HFFc6 (cell line): Measurements from ENCODE around the gene ANXA4. TPM values are rescaled to one million over a fixed set of nuclear protein-coding genes. Genes with fewer than 3 reads are reported as not detected.

ENCODE experiments used
- DNase-seq: peaks from one replicate; pipeline ENCODE4 v3.0.0-alpha.2; 2018
- H3K27ac Mint-ChIP-seq: 2 replicates; pipeline ENCODE4 v1.8.0; 2020; ENCODE audit warnings: mild to moderate bottlenecking, mixed read lengths
- H3K27me3 Mint-ChIP-seq: 2 replicates; pipeline ENCODE4 v1.8.0; 2021; ENCODE audit warnings: mild to moderate bottlenecking, moderate library complexity, mixed read lengths; ENCODE audit not compliant: insufficient read depth
- H3K36me3 Mint-ChIP-seq: 2 replicates; pipeline ENCODE4 v1.8.0; 2021; ENCODE audit warnings: low read depth, mixed read lengths
- H3K4me1 Mint-ChIP-seq: 2 replicates; pipeline ENCODE4 v1.8.0; 2020; ENCODE audit warnings: low read depth, mixed read lengths
- H3K4me3 Mint-ChIP-seq: 2 replicates; pipeline ENCODE4 v1.8.0; 2020; ENCODE audit warnings: mild to moderate bottlenecking, moderate library complexity, mixed read lengths
- H3K9me3 Mint-ChIP-seq: 2 replicates; pipeline ENCODE4 v1.8.0; 2020; ENCODE audit warnings: mild to moderate bottlenecking, mixed read lengths
- CTCF ChIP-seq: fragments of 200-600 bp; sonication (generic); IDR thresholded peaks from 2 replicates; pipeline ENCODE4 v1.5.0; 2021; ENCODE audit warnings: antibody characterized with exemption, mild to moderate bottlenecking
- long read RNA-seq: library from polyadenylated mRNA; unstranded; transcript quantifications from one replicate; pipeline ENCODE4 v2.0.0, GENCODE V29; 2019
- total RNA-seq, 6 experiments: library from RNA; stranded (reverse); fragmentation: NEBNext Ultra II Directional; extraction: Animal tissue kit (Norgen Biotek cat#: 25700); gene quantifications; 2 replicates in 1 of 6; 3 replicates in 5 of 6; pipeline ENCODE4 v1.2.3, GENCODE V29; 2021

Gene ANXA4
- total RNA-seq: 100 to 1,000 TPM in 1 of 6 experiments, 10 to 100 TPM in 5; 92.8 to 112 (median 96.1) TPM
- long read RNA-seq, transcript ANXA4-201 (13 exons, 2,799 nt): major isoform, 129 of 155 reads
- long read RNA-seq, partial matches to known transcripts: 14 of 155 reads
- long read RNA-seq, other reads (novel, unspliced or antisense): 12 of 155 reads

- TF ChIP-seq CTCF: no peak
- H3K27me3 Mint-ChIP-seq: no peaks in the 10 kb centered on the region; the same call in 1 of the 2 replicates
- H3K4me3 Mint-ChIP-seq: peak within 1 kb of the TSS; percentile 96
- H3K27ac Mint-ChIP-seq: peak within 1 kb of the TSS; percentile 93
- peak; percentile 50 for DNase-seq
- peaks cover 40% of the 10 kb centered on the region for H3K4me1 Mint-ChIP-seq
- H3K36me3 Mint-ChIP-seq: peaks cover 2% of the 10 kb centered on the region; the same call in 1 of the 2 replicates
- H3K9me3 Mint-ChIP-seq: no peaks in the 10 kb centered on the region
Observed at GRCh38 chr2:69741575-69742321, at the start of gene ANXA4. ANXA4 (plus strand) TSS chr2:69742134; CDS start chr2:69781566, 39,432 bp downstream.

DNA sequence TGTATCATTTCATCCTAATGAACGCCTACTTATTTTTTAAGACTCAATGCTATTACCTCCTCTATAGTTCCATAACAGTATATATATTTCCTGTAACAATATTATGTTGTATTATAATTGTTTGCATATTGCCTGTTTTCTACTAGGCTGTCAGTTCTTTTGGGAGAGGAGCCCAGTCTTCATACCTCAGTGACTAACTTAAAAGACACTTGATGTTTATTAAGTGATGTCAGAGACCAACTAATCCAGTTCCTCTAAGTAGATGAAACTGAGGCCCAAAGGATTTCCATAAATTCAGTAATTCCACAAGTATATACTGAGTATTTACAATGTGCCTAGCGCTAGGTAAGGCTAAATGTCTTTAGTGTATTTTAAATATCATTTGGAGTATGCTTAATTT, 49.5 kb upstream of the ANXA4 start:
- H3K36me3 Mint-ChIP-seq: no peaks in the 10 kb centered on the region
- no peak overlapping the region for H3K4me3 Mint-ChIP-seq
- no peaks in the 10 kb centered on the region for H3K9me3 Mint-ChIP-seq
- H3K27me3 Mint-ChIP-seq: peaks cover 4% of the 10 kb centered on the region; the same call in 1 of the 2 replicates
- peaks cover 50% of the 10 kb centered on the region for H3K4me1 Mint-ChIP-seq
- peak; percentile 52 for DNase-seq
- TF ChIP-seq CTCF: no peak
- no peak overlapping the region for H3K27ac Mint-ChIP-seq

DNA sequence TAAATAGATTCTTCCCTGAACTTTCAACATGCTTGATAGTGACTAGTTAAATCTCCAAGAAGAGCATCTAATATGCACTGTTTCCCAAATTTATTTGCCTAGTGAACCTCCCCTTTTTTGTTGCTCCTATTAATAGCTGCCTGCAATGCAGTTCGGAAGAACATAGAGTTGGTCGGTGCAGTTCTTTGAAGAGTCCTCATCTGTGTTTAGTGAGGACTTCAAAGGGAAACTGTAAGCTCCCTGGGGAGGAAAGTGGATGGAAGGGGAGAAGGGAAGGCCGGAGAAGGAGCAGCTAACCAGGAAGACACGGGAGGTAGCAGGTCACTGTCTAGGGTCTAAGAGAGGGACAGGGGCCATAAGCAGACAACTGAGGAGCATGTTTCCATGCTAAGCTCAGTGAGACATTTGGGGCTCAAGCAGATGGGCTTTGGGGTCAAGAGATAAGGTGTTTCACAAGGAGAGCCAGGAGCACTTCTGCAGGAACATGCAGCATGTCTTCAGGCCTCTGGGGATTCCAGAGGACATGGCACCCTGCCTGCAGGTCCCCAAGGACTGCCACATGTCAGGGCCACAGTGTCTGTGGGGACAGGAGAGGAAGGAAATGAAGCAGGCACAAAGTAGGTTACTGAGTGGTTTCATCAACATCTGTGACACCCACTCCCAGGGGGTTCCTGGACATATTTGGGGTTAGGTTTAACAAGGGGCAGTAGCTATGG, 48.7 kb upstream of the ANXA4 start:
- 0 out of 2 replicates have a peak overlapping the region, but pooled peaks have one; percentile 2 for H3K27ac Mint-ChIP-seq
- DNase-seq: no peak
- peaks cover 50% of the 10 kb centered on the region for H3K4me1 Mint-ChIP-seq
- H3K4me3 Mint-ChIP-seq: no peak overlapping the region
- no peaks in the 10 kb centered on the region for H3K36me3 Mint-ChIP-seq
- peaks cover 4% of the 10 kb centered on the region; the same call in 1 of the 2 replicates for H3K27me3 Mint-ChIP-seq
- no peaks in the 10 kb centered on the region for H3K9me3 Mint-ChIP-seq
- no peak for TF ChIP-seq CTCF

DNA sequence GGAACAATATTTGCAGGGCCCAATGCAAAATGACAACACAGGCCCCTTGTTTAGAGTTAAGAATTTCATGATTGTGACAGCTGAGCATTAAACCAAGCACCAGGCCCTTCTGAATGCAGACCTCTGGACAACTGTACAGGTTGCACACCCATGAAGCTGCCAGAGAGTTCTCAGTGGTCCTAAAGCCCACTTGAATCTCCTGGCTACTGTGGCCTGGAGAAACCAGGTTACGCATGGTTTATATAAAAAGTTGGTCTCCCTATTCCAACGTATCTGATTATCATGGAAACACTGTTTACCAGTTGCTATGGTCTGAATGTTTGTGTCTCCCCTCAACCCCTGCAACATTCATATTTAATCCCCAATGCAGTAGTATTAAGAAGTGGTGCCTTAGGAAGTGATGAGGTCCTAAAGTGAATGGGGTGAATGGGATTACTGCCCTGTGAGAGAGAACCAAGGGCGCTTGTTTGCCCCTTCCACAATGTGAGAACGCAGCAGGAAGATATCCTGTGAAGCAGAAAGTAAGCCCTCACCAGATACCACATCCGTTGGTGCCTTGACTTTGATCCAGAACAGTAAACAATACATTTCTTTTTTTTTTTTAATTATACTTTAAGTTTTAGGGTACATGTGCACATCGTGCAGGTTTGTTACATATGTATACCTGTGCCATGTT, 48.0 kb upstream of the ANXA4 start:
- peaks cover 50% of the 10 kb centered on the region for H3K4me1 Mint-ChIP-seq

More for the DNA sequence above, 48.0 kb upstream of the ANXA4 start:
- Mint-ChIP-seq H3K4me3 (no peak overlapping the region), H3K27ac (no peak overlapping the region), H3K36me3 (no peaks in the 10 kb centered on the region), H3K27me3 (peaks cover 3% of the 10 kb centered on the region; the same call in 1 of the 2 replicates), H3K9me3 (no peaks in the 10 kb centered on the region)
- no peak for TF ChIP-seq CTCF
- DNase-seq: no peak
